T-cell (primary cell): ENCODE results near the gene PLAGL1. TPM values are rescaled to one million over a fixed set of nuclear protein-coding genes. Genes with fewer than 3 reads are reported as not detected.
"Not testable (repeated sequence)": the region's sequence is repeated elsewhere in the genome, so short reads cannot be mapped to it uniquely, and the experiment has no call there.

Experiments used
- ATAC-seq, 4 experiments: fragments of 200-7000 bp in 3 of 4; fragments of 150-1000 bp in 1 of 4; cut with Tn5 transposase; replicated peaks in 1 of 4; 1 replicate in 3 of 4; 2 replicates in 1 of 4; pipeline ENCODE4 v1.10.0; 2021; ENCODE audit warnings: moderate library complexity in 3 of 4, mild to moderate bottlenecking in 2 of 4, moderate number of reproducible peaks in 1 of 4
- CTCF ChIA-PET, 2 donors: fragments of 300-600 bp; sonication (Branson Sonifier 250); formaldehyde crosslinking; loops; one replicate each; lab custom pipeline; 2022; ENCODE audit warnings: antibody characterized with exemption in 2 of 2; lab: Charles Lee
- POLR2A ChIA-PET, 2 donors: fragments of 300-600 bp; sonication (Branson Sonifier 250); formaldehyde crosslinking; loops; one replicate each; lab custom pipeline; 2022; ENCODE audit warnings: antibody characterized with exemption in 2 of 2; lab: Charles Lee
- DNase-seq, 35 experiments: peaks; one replicate each; pipeline versions ENCODE4 v3.0.0 to v3.0.0-alpha.2; 2013 to 2023
- H3K27ac ChIP-seq: one replicate; pipeline ENCODE4 v1.5.1; 2013; ENCODE audit warnings: low read length
- H3K27me3 ChIP-seq, 2 experiments: replicated peaks in 1 of 2; 1 replicate in 1 of 2; 2 replicates in 1 of 2; pipeline versions ENCODE4 v1.6.1 to v1.7.0; 2013; ENCODE audit warnings: low read length in 1 of 2, mixed read lengths in 1 of 2; ENCODE audit not compliant: control insufficient read depth in 2 of 2, insufficient read depth in 2 of 2; ENCODE audit errors: extremely low read depth in 1 of 2
- H3K36me3 ChIP-seq, 2 donors: 1 replicate in 1 of 2; 2 replicates in 1 of 2; pipeline versions ENCODE4 v1.6.1 to v1.7.0; 2013; ENCODE audit warnings: low read length in 1 of 2; ENCODE audit not compliant: control insufficient read depth in 2 of 2, insufficient read depth in 1 of 2; ENCODE audit errors: extremely low read depth in 1 of 2
- H3K4me1 ChIP-seq, 2 experiments: 1 replicate in 1 of 2; 2 replicates in 1 of 2; pipeline versions ENCODE4 v1.6.1 to v1.7.0; 2013; ENCODE audit warnings: low read length in 2 of 2, mixed read lengths in 1 of 2; ENCODE audit not compliant: insufficient read depth in 2 of 2, control insufficient read depth in 1 of 2; ENCODE audit errors: extremely low read depth in 1 of 2
- H3K4me3 ChIP-seq, 2 donors: 1 replicate in 1 of 2; 2 replicates in 1 of 2; pipeline versions ENCODE4 v1.5.1 to v1.7.0; 2013; ENCODE audit warnings: mild to moderate bottlenecking in 2 of 2, low read length in 1 of 2, moderate library complexity in 1 of 2; ENCODE audit not compliant: control insufficient read depth in 1 of 2; ENCODE audit errors: extremely low read depth in 1 of 2
- H3K9me3 ChIP-seq: 2 replicates; pipeline ENCODE4 v1.7.0; 2013
- H3K27ac Mint-ChIP-seq, 2 donors: one replicate each; pipeline ENCODE4 v1.8.0; 2020 to 2021; ENCODE audit warnings: mild to moderate bottlenecking in 2 of 2, mixed read lengths in 2 of 2
- H3K27me3 Mint-ChIP-seq, 2 donors: one replicate each; pipeline ENCODE4 v1.8.0; 2021 to 2022; ENCODE audit warnings: mixed read lengths in 2 of 2
- H3K36me3 Mint-ChIP-seq: one replicate; pipeline ENCODE4 v1.8.0; 2021; ENCODE audit warnings: mixed read lengths
- H3K4me1 Mint-ChIP-seq, 3 donors: one replicate each; pipeline ENCODE4 v1.8.0; 2020 to 2022; ENCODE audit warnings: mixed read lengths in 3 of 3, mild to moderate bottlenecking in 1 of 3
- H3K4me3 Mint-ChIP-seq, 3 donors: one replicate each; pipeline ENCODE4 v1.8.0; 2020 to 2022; ENCODE audit warnings: mild to moderate bottlenecking in 3 of 3, mixed read lengths in 3 of 3, moderate library complexity in 3 of 3
- H3K9me3 Mint-ChIP-seq, 3 donors: one replicate each; pipeline ENCODE4 v1.8.0; 2020 to 2022; ENCODE audit warnings: mixed read lengths in 3 of 3
- WGBS: methylation state at CpG from one replicate; pipeline ENCODE4 v1.1.5; 2013; ENCODE audit warnings: missing lambda C conversion rate; ENCODE audit not compliant: insufficient coverage; 5-methylcytosine and 5-hydroxymethylcytosine counted together
- total RNA-seq, 35 experiments: library from RNA in 6 of 35; stranded (reverse) in 6 of 35; fragments of 120-200 nt in 1 of 35; gene quantifications; one replicate each; pipeline versions ENCODE4 v1.2.1 to v1.2.4 and lab custom pipeline; 2013 to 2026

The PLAGL1 gene
- total RNA-seq, 5 donors from 2014 or later (not counting 1 experiment from before 2014, with no cell fraction given) = 3.4 to 5.7 (median 4.8) TPM

GRCh38 chr6:144047688-144048087, 39.6 kb upstream of the PLAGL1 start:
- Mint-ChIP-seq H3K4me3 (no peak overlapping the region), H3K9me3 (no peaks in the 10 kb centered on the region)
- POLR2A ChIA-PET = no interaction called here

DNA sequence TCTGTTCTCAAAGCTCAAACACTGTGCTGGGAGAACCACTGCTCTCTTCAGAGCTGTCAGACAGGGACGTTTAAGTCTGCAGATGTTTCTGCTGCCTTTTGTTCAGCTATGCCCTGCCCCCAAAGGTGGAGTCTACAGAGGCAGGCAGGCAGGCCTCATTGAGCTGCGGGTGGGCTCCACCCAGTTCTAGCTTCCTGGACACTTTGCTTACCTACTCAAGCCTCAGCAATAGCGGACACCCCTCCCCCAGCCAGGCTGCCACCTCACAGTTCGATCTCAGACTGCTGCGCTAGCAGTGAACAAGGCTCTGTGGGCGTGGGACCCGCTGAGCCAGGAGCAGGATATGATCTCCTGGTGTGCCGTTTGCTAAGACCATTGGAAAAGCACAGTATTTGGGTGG, 38.6 kb upstream of the PLAGL1 start:
- 85% methylated on average over 7 of the region's 8 CpGs for WGBS
- H3K27me3 ChIP-seq, H3K4me1 Mint-ChIP-seq, H3K4me3 Mint-ChIP-seq, H3K36me3 ChIP-seq, H3K36me3 Mint-ChIP-seq, H3K9me3 ChIP-seq, POLR2A ChIA-PET, H3K27ac Mint-ChIP-seq, H3K27me3 Mint-ChIP-seq, H3K4me1 ChIP-seq, H3K27ac ChIP-seq, H3K9me3 Mint-ChIP-seq, CTCF ChIA-PET, H3K4me3 ChIP-seq: not testable (repeated sequence)
- ATAC-seq (peak in 1 of 4 experiments; percentile 42), DNase-seq (peak in 3 of 35 experiments; percentile 15 to 34 (median 19))

More at GRCh38 chr6:144047688-144048087, 39.6 kb upstream of the PLAGL1 start:
- no CpG with 5 or more reads among the region's 1 CpG for WGBS
- no peak overlapping the region for H3K27ac ChIP-seq
- CTCF ChIA-PET = no interaction called here
- ATAC-seq (no peak), DNase-seq (no peak)
- Mint-ChIP-seq H3K4me1 (peaks cover 0 to 1% (median under 1%) of the 10 kb centered on the region in 3 donors), H3K27me3 (peaks cover 0 to 3% of the 10 kb centered on the region in 2 donors), H3K27ac (no peak overlapping the region), H3K36me3 (peaks cover 7% of the 10 kb centered on the region)
- no peaks in the 10 kb centered on the region for H3K27me3 ChIP-seq
- no peaks in the 10 kb centered on the region for H3K4me1 ChIP-seq
- H3K4me3 ChIP-seq = no peak overlapping the region
- H3K9me3 ChIP-seq = no peaks in the 10 kb centered on the region
- H3K36me3 ChIP-seq = no peaks in the 10 kb centered on the region

DNA sequence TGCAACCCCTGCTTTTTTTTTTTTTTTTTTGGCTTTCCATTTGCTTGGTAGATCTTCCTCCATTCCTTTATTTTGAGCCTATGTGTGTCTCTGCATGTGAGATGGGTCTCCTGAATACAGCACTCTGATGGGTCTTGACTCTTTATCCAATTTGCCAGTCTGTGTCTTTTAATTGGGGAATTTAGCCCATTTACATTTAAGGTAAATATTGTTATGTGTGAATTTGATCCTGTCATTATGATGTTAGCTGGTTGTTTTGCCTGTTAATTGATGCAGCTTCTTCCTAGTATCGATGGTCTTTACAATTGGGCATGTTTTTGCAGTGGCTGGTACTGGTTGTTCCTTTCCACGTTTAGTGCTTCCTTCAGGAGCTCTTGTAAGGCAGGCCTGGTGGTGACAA, 36.9 kb upstream of the PLAGL1 start:
- H3K27me3 ChIP-seq = not testable (repeated sequence)
- WGBS = no CpG with 5 or more reads among the region's 2 CpGs

GRCh38 chr6:144036835-144037195, 28.8 kb upstream of the PLAGL1 start:
- ATAC-seq (no peak), DNase-seq (no peak)
- H3K27me3 ChIP-seq = no peaks in the 10 kb centered on the region
- Mint-ChIP-seq H3K9me3 (peaks cover 5 to 10% (median 5%) of the 10 kb centered on the region in 3 donors), H3K36me3 (peaks cover 8% of the 10 kb centered on the region), H3K4me3 (peak overlapping the region in 1 of 3 donors; percentile 67), H3K4me1 (peaks cover 13 to 15% (median 14%) of the 10 kb centered on the region in 3 donors), H3K27ac (no peak overlapping the region), H3K27me3 (peaks cover 0 to 3% of the 10 kb centered on the region in 2 donors)
- WGBS = no CpG with 5 or more reads among the region's 3 CpGs
- no peak overlapping the region for H3K4me3 ChIP-seq
- H3K9me3 ChIP-seq = no peaks in the 10 kb centered on the region
- no peak overlapping the region for H3K27ac ChIP-seq
- POLR2A ChIA-PET = no interaction called here
- H3K36me3 ChIP-seq = no peaks in the 10 kb centered on the region
- peaks cover 0 to 8% of the 10 kb centered on the region in 2 experiments for H3K4me1 ChIP-seq
- CTCF ChIA-PET = interaction anchor here in 1 of 2 donors (0.7 kb wide), 1 partner anchor 99 kb away, joined by 4 read pairs; no protein-coding TSS in a partner anchor

More for the DNA sequence above, 36.9 kb upstream of the PLAGL1 start:
- H3K27me3 Mint-ChIP-seq, H3K4me3 ChIP-seq, CTCF ChIA-PET, H3K36me3 Mint-ChIP-seq, H3K27ac Mint-ChIP-seq, POLR2A ChIA-PET, H3K4me1 ChIP-seq, DNase-seq, H3K9me3 Mint-ChIP-seq, H3K27ac ChIP-seq, ATAC-seq, H3K9me3 ChIP-seq, H3K4me1 Mint-ChIP-seq, H3K36me3 ChIP-seq, H3K4me3 Mint-ChIP-seq: not testable (repeated sequence)

GRCh38 chr6:144036064-144036834, 28.2 kb upstream of the PLAGL1 start:
- H3K27me3 ChIP-seq = no peaks in the 10 kb centered on the region
- no peaks in the 10 kb centered on the region for H3K36me3 ChIP-seq
- peak in 3 of 4 experiments; percentile 37 to 59 (median 47) for ATAC-seq
- peak overlapping the region in 1 of 2 donors; percentile 18 for H3K4me3 ChIP-seq
- peak in 1 of 35 experiments; percentile 10 for DNase-seq
- H3K4me1 Mint-ChIP-seq = peaks cover 13 to 15% (median 14%) of the 10 kb centered on the region in 3 donors
- peaks cover 0 to 8% of the 10 kb centered on the region in 2 experiments for H3K4me1 ChIP-seq
- WGBS = 33% methylated on average over 3 of the region's 8 CpGs
- H3K36me3 Mint-ChIP-seq = peaks cover 8% of the 10 kb centered on the region
- ChIA-PET POLR2A (no interaction called here), CTCF (interaction anchor here in 1 of 2 donors (0.6 kb wide), 1 partner anchor 97 kb away, joined by 6 read pairs; no protein-coding TSS in a partner anchor)
- peak overlapping the region; percentile 0 to 1 for H3K27ac Mint-ChIP-seq
- peaks cover 5 to 10% (median 5%) of the 10 kb centered on the region in 3 donors for H3K9me3 Mint-ChIP-seq
- no peak overlapping the region for H3K27ac ChIP-seq
- peaks cover 0 to 3% of the 10 kb centered on the region in 2 donors for H3K27me3 Mint-ChIP-seq
- peak overlapping the region; percentile 22 to 67 (median 47) for H3K4me3 Mint-ChIP-seq
- H3K9me3 ChIP-seq = no peaks in the 10 kb centered on the region

- H3K4me1 Mint-ChIP-seq = peaks cover 13 to 15% (median 14%) of the 10 kb centered on the region in 3 donors
- ChIA-PET POLR2A (interaction anchor here in 1 of 2 donors (0.6 kb wide), 1 partner anchor 32 kb away, joined by 4 read pairs; no protein-coding TSS in a partner anchor), CTCF (interaction anchor here in 1 of 2 donors (0.6 kb wide), 1 partner anchor 97 kb away, joined by 6 read pairs; no protein-coding TSS in a partner anchor)
- peaks cover 8% of the 10 kb centered on the region for H3K36me3 Mint-ChIP-seq
- no peaks in the 10 kb centered on the region for H3K27me3 ChIP-seq
- H3K27ac Mint-ChIP-seq = no peak overlapping the region
- peaks cover 0 to 3% of the 10 kb centered on the region in 2 donors for H3K27me3 Mint-ChIP-seq
- no peak overlapping the region for H3K4me3 ChIP-seq
- H3K27ac ChIP-seq = no peak overlapping the region
- no peaks in the 10 kb centered on the region for H3K36me3 ChIP-seq
- peaks cover 5 to 10% (median 5%) of the 10 kb centered on the region in 3 donors for H3K9me3 Mint-ChIP-seq
- H3K4me1 ChIP-seq = peaks cover 0 to 8% of the 10 kb centered on the region in 2 experiments
- H3K9me3 ChIP-seq = no peaks in the 10 kb centered on the region
- DNase-seq (no peak), ATAC-seq (no peak)
- whole genome bisulfite sequencing = 100% methylated on average over 3 of the region's 4 CpGs
- H3K4me3 Mint-ChIP-seq = peak overlapping the region in 1 of 3 donors; percentile 67
Measured at GRCh38 chr6:144035416-144035815, 27.4 kb upstream of the PLAGL1 start.
